GM19324 (cell line): ENCODE measurements around the gene PTK6.
"Not testable (repeated sequence)": the region's sequence is repeated elsewhere in the genome, so short reads cannot be mapped to it uniquely, and the experiment has no call there.

Experiments used
- ATAC-seq: cut with Tn5 transposase; IDR thresholded peaks from one replicate; pipeline ENCODE4 v1.9.1; 2021; ENCODE audit warnings: mild to moderate bottlenecking, moderate library complexity; ENCODE audit not compliant: unreplicated experiment, low FRiP score

PTK6 gene

GRCh38 chr20:63536997-63537524 is at the start of gene PTK6:
PTK6 (minus strand) TSS chr20:63537376; CDS start chr20:63537314, 62 bp downstream.
- no peak for ATAC-seq

- no peak for ATAC-seq
Measured at GRCh38 chr20:63586797-63587196, 49.6 kb upstream of the PTK6 start.

- ATAC-seq, result no peak
Measured at GRCh38 chr20:63585616-63586565, 48.7 kb upstream of the PTK6 start.

GRCh38 chr20:63582382-63583063 is 45.3 kb upstream of the PTK6 start:
- no peak for ATAC-seq

GRCh38 chr20:63580796-63581461 is 43.8 kb upstream of the PTK6 start:
- no peak for ATAC-seq

- ATAC-seq, result no peak
Measured at GRCh38 chr20:63579017-63579694, 42.0 kb upstream of the PTK6 start.

- no peak for ATAC-seq
Measured at GRCh38 chr20:63578224-63579016, 41.2 kb upstream of the PTK6 start.

GRCh38 chr20:63577317-63577894 is 40.2 kb upstream of the PTK6 start:
- ATAC-seq, result no peak

GRCh38 chr20:63576311-63576710 is 39.1 kb upstream of the PTK6 start:
- no peak for ATAC-seq

GRCh38 chr20:63574829-63575743 is 37.9 kb upstream of the PTK6 start:
- ATAC-seq, result no peak

GRCh38 chr20:63574156-63574828 is 37.1 kb upstream of the PTK6 start, which contains the start of gene HELZ2:
HELZ2 (minus strand) TSS chr20:63574239; CDS start chr20:63572385, 1,854 bp downstream.
- no peak for ATAC-seq

GRCh38 chr20:63573647-63574131 is 36.5 kb upstream of the PTK6 start:
- no peak for ATAC-seq

- ATAC-seq, result no peak
Measured at GRCh38 chr20:63572788-63573646, 35.8 kb upstream of the PTK6 start.

GRCh38 chr20:63572071-63572787 is 35.1 kb upstream of the PTK6 start:
- ATAC-seq, result no peak

GRCh38 chr20:63571087-63571478 is 33.9 kb upstream of the PTK6 start:
- ATAC-seq, result not testable (repeated sequence)
